Measurements from ENCODE around the gene C1QTNF5.

Gene C1QTNF5

GRCh38 chr11:119373059-119373920, 32.6 kb upstream of the C1QTNF5 start:
- DNase-seq (ENCODE audit: low read depth) = no peak

GRCh38 chr11:119372260-119373058, 31.8 kb upstream of the C1QTNF5 start:
- no peak for DNase-seq (ENCODE audit: low read depth)

- no peak for DNase-seq (ENCODE audit: low read depth)
Observed at GRCh38 chr11:119371778-119372182, 31.1 kb upstream of the C1QTNF5 start.

GRCh38 chr11:119371067-119371601, 30.5 kb upstream of the C1QTNF5 start:
- no peak for DNase-seq (ENCODE audit: low read depth)

GRCh38 chr11:119370486-119371046, 29.9 kb upstream of the C1QTNF5 start:
- DNase-seq (ENCODE audit: low read depth) = no peak

GRCh38 chr11:119369132-119369925, 28.6 kb upstream of the C1QTNF5 start:
- DNase-seq (ENCODE audit: low read depth) = no peak

- DNase-seq (ENCODE audit: low read depth) = no peak
Observed at GRCh38 chr11:119368121-119369034, 27.7 kb upstream of the C1QTNF5 start.

GRCh38 chr11:119367661-119368120, 27.0 kb upstream of the C1QTNF5 start:
- DNase-seq (ENCODE audit: low read depth) = no peak

- DNase-seq (ENCODE audit: low read depth) = no peak
Observed at GRCh38 chr11:119366690-119367620, 26.3 kb upstream of the C1QTNF5 start.

- no peak for DNase-seq (ENCODE audit: low read depth)
Observed at GRCh38 chr11:119365071-119365591, 24.4 kb upstream of the C1QTNF5 start.

- peak; percentile 33 for DNase-seq (ENCODE audit: low read depth)
Observed at GRCh38 chr11:119363851-119364590, 23.3 kb upstream of the C1QTNF5 start.

- no peak for DNase-seq (ENCODE audit: low read depth)
Observed at GRCh38 chr11:119363081-119363850, 22.6 kb upstream of the C1QTNF5 start.

GRCh38 chr11:119362741-119363080, 22.0 kb upstream of the C1QTNF5 start:
- DNase-seq (ENCODE audit: low read depth) = no peak

GRCh38 chr11:119361941-119362725, 21.4 kb upstream of the C1QTNF5 start:
- no peak for DNase-seq (ENCODE audit: low read depth)

- peak; percentile 16 for DNase-seq (ENCODE audit: low read depth)
Observed at GRCh38 chr11:119361056-119361787, 20.5 kb upstream of the C1QTNF5 start.
